Fibroblast of the conjunctiva (primary cell): Measurements from ENCODE around the gene PXDC1.
"Not testable (repeated sequence)": the region's sequence is repeated elsewhere in the genome, so short reads cannot be mapped to it uniquely, and the experiment has no call there.

ENCODE experiments used
- DNase-seq: peaks from one replicate; pipeline ENCODE4 v3.0.0-alpha.2; 2010; ENCODE audit warnings: low read depth

Gene PXDC1

DNA sequence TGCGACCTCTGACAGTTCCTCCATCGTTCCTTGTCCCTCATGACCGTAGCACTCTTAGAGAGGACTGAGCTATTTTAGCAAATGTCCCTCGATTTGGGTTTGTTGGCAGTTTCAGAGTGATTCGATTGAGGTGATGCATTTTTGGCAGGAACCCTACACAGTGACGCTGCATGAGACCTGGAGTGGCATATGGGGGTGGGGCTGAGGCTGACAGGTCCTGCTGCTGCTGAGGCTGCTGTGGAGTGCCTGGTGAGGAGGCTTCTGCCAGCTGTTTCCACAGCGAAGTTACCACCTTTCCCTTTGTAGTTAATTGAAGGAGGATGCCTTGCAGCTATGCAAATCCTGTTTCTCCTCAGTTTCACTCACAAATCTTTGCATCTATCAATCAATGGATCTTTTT is 19.8 kb downstream of the PXDC1 start:
- DNase-seq: no peak

DNA sequence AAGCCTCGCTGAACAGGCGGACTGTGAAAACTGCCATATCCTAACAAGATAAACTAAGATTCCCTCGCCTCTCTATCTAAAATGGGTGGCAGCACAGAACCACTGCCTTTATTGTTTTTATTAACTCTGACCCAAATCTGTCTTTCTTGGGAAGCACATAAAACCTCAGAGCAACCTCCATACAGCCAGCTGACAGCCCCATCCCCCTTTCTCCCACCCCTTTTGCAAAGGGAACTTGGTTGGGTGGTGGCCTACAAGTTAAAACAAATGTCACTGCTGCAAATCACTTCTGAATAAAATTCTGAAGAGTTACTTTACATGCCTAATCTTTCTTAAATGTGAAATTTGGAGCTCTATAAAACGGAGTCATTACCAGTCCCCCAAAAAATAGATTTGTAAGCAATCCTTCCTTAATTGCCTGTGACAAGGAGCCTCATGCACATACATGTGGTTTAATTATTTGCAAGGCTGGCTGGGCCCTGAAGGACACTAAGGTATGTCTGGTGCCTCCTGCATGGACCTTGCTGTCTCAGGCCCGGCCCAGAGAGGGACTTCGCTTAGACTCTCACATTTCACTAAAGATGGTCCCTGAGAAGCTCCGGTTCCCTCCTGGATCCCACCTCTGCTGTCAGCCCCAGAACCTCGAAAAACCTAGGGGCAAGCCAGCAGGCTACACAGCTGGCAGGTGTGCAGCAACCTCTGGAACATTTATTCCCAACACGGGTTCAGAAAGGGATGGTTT is 21.7 kb downstream of the PXDC1 start:
- no peak for DNase-seq

DNA sequence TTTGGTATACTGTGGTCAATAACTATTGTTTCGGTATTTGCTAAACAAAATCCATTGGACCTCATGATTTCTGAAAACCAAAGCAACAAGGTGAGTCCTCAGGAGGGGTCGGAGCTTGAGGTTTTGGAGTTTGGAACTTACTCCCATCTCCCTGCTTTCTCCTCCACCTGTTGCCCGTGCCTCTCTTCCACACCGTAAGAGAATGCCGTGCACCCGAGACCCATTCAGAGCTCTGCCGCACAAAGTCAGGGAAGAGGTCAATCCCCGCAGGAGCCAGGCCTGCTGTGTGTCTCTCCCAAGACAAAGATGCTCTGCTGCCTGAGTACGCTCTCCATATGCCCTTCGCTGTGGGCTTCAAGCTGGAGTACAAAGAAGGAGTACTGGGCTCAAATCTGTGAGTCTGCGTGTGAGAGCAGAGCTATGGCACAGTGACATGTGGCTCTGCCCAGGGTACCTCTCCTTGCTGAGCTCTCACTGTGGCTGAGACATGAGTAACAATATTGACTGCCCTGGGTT is 23.9 kb downstream of the PXDC1 start:
- no peak for DNase-seq

DNA sequence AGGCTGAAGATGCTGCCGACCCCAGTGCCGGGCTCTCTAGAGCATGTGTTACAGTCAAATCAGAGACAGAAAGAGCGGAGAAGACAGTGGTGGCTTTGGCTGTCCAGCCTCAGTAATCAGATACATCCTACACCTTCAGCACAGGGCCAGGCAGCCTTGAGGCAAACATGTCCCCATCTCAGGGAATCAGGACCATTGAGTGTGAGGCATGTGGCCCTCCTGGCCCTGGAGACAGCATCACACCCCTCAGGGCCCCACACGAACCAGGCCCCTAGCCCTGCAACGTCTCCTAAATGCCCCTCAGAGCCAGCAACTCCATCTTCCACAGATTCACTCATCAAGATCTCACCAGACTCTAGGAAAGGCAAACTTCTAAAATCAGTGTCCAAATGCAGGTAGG is 24.5 kb downstream of the PXDC1 start:
- no peak for DNase-seq

DNA sequence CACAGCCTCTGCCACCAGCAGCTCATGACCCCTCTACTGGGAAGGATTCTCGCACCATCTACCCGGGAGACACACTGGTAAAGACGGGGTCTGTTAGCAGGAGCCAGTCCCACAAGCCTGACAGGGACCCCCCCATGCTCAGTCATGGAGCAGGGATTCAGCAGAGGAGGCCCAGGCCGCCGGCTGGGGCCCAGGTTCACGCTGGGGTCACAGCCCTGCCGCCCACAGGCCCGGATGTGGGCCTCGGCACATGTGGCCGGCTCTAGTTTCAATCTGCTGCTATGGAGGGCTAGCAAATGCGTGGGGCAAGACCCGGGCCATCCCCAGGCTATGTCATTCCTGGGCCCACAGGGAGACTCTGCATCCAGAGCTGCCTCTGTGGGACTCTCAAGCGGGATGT is 25.1 kb downstream of the PXDC1 start:
- DNase-seq: no peak

DNA sequence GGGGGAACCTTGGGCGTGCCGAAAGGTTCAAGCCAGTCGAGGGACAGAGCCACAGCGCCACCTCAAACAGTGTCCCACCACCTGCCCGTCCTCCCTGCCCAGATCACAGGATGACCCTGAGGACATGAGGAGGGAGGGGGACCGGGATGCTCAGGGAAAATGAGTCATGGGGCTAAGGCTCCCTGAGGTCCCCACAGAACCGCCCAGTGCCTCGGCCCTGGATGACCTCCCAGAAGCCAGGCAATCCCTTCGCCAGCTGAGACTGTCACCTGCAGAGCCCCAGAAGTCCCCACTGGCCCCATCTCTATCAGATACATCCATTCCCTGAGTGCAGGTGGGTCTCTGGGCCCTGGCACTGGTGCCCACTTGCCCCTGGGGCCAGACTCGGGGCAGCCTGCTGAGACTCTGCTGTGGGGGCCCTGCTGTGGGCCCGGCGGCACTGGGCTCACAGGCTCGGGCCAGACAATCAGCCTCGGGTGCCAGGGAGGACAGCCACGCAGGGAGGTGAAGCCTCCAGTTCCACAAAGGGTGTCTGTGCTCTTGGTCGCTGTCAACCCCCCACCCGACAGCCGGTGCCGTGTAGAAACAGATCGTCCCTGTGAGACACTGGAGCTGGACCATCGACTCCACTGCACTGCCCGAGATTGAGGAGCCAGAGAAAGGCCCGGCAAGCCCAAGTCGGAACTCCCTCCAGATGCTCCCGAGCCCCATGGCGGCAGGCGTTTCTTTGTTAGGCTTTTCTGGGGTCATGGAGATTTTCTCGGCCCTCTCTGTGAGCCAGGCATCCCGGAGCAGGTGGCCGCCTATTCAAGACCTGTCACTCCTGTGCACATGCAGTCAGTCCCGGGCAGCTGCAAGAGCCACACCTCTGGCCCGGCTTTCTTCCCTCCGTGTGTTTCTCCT is 26.1 kb downstream of the PXDC1 start:
- DNase-seq: no peak

DNA sequence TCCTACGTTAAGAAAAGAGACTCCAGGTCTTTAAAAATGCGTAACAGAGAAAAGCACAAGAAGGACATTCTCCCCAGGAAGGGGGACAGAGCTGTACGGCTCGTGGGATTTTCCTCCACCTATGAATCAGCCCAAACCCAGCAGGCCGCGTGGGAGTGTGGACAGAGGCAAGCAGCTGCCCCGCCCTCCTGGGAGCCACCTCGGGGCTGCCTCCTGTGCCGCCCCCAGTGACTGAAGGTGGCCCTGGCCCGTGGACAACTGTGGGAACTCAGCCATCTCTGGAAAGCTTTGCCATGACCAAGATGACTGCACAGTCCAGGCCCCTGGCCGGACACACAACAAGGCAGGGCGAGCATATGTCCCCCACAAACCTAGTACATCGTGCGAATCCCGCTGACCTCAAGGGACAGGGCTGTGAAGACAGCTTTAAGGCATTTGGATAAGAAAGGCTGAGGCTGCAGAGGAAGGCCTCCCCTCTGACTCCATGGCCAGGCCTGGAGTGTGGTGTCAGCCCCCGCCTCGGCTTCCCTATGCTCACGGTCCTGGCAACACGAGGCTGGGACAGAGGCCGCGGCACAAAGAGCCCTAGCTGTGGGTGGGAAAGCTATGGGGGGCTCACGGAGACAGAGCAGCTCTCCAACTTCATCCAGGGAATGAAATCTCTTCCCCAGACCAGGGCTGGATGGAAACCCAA is 26.9 kb downstream of the PXDC1 start:
- no peak for DNase-seq

DNA sequence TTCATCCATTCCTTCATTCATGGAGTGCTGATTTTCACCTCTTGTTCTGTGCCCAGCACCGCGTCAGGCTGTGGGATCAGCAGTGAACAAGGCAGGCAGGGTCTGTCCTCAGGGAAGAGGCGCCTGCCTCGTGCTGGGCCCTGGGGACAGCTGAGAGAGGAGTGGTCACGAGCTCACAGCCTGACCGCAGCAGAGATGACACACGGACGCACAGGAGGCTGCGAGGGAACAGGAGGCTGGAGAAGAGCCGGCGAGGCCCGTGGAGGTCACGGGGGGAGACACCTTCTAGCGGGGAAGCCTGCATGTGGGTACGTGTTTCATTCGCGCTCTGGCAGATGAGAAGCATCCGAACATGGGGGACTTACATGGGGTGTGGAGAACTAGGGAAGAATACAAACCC is 27.5 kb downstream of the PXDC1 start:
- DNase-seq: no peak

DNA sequence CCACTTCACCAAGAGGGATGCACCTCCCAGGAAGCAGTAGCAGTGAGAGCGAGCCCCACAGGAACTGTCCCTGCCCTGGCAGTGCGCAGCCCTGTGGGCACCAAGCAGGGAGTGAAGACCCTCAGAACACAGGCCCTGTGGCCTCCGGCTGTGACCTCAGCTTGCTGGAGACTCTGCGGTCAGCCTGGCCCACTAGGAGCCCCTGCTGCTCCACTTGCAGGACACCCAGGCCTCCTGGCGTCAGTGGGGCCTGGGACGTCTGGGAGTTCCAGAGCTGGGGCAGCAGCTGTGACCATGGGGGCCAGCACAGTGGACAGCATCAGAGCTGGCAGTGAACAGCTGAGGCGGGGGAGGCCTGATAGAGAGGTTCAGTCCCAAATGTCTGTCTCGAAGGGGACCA is 28.3 kb downstream of the PXDC1 start:
- DNase-seq: no peak

DNA sequence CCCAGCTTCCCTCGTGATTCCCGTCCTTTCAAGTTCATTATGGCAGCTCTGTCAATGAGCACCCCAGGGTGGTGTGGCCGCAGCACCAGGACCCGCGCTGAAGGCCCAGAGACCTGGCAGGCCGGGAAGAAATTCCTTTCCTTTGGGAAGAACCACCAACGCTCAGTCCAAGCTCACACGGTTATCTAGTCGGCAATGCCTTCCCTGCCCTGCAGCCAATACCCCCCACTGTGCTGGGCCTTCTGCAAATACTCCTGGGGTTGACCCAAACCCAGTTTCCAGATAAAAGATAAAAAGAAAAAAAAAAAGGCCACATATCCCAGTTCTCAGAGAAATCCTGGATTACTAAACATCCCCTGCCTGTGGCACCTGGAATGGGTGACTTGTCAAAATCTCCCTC is 28.7 kb downstream of the PXDC1 start:
- no peak for DNase-seq

DNA sequence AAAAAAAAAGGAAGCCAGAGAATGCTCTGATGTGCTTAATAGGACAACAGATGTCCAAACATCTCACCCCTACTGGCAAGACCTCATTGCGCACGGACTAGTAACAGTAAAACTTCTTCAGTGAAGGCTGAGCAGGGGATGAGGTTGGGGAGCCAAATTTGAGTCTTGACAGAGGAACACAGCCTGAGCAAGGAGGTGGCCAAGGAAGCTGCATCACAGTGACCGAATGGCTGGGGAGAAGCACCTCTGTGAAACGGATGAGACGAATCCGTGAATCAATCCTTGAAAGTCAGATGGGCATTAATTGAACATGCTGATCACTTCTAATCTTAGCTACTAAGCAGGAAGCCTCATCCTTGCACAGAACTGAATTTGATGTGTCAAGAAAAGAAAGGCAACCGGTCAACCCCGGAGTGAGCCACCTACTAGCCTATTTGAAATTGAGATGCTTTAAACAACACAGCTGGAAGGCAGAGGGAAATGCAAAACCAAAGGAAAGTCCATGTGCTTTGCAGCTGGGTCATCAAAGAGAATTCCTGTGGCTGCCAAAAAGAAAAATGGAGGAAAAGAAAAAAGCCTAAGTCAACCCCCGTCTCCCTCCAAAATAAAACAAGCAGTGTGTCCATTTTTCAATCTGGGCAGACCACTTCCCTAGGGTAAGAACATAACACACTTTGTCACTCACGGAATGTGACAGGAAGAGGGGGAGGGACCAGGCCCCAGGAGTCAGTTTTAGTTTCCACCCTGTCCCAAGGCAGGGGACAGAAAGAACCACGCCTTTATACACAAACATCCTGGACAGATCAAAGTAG is 29.5 kb downstream of the PXDC1 start:
- DNase-seq: no peak

DNA sequence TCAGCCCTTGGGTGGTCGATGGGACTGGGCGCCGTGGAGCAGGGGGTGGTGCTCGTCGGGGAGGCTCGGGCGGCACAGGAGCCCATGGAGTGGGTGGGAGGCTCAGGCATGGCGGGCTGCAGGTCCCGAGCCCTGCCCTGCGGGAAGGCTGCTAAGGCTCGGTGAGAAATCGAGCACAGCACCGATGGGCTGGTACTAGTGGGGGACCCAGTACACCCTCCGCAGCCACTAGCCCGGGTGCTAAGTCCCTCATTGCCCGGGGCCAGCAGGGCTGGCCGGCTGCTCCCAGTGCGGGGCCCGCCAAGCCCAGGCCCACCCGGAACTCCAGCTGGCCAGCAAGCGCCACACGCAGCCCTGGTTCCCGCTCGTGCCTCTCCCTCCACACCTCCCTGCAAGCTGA is 30.7 kb downstream of the PXDC1 start:
- DNase-seq: not testable (repeated sequence)

DNA sequence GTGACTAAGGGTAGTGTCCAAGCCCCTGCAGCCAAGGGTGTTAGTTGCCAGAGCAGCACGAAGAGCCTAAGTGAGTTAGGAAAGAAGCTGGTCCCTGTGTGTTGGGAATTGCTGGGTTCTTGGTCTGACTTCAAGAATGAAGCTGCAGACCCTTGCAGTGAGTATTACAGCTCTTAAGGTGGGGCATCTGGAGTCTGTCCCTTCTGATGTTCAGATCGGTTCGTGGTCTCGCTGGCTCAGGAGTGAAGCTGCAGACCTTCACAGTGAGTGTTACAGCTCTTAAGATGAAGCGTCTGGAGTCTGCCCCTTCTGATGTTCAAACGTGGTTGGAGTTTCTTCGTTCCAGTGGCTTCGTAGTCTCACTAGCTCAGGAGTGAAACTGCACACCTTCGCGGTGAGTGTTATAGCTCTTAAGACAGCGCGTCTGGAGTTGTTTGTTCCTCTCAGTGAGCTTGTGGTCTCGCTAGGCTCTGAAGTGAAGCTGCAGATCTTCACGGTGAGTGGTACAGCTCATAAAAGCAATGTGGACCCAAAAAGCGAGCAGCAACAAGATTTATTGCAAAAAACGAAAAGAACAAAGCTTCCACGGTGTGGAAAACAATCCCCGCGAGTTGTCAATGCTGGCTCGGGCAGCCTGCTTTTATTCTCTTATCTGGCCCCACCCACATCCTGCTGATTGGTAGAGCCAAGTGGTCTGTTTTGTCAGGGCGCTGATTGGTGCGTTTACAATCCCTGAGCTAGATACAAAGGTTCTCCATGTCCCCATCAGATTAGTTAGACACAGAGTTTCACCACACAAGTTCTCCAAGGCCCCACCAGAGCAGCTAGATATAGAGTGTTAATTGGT is 31.8 kb downstream of the PXDC1 start:
- DNase-seq: no peak

DNA sequence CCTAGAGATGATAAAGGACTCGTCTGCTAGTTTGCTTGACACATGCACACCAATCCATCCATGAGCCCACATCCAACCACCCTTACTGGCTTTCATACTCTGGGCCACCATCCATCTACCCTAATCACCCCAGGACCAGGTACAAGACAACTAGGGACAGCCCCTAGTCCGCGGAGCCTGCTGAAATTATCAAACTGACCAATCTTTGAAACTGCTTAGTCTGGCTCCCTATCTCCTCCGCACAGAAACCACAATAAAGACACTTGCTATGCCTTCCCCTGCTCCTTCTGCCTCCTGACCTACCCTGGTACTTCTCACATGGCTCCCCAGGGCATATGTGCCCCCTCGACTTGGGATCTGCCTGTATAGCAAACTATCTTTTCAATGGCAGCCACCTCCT is 33.1 kb downstream of the PXDC1 start:
- no peak for DNase-seq

DNA sequence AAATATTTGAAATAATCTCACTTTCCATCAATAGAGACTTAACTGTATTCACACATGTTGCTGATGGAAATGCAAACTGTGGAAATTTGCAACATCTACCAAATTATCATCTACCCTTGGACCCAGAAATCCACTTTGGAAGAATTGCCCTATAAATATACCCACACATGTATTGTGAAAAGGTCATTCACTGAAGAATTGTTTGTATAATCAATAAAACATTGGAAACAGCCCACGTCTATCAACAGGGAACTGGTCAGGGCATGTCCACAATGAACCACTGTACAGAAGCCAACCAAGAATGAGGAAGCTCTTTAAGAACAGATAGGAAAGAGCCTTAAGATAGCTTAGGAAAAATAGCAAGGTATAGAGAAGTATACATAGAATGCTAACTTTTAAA is 36.2 kb downstream of the PXDC1 start:
- DNase-seq: no peak

DNA sequence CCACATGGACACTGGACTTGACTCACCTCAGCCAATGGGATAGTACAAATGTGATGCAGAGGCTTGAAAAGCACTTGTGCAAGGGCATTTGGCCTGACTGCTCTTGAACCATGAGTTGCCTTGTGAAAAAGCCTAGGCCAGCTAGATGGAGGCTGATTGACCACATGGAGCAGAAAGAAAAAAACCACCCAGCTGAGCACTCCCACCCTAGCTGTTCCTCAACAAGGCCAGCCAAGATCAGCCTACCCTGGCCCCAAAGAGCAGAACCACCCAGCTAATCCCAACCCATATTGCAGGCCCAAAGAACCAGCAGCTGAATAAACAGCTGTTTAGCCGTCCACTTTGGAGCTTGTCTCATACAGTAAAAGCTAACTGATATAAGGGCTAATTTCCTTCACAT is 36.7 kb downstream of the PXDC1 start:
- no peak for DNase-seq

DNA sequence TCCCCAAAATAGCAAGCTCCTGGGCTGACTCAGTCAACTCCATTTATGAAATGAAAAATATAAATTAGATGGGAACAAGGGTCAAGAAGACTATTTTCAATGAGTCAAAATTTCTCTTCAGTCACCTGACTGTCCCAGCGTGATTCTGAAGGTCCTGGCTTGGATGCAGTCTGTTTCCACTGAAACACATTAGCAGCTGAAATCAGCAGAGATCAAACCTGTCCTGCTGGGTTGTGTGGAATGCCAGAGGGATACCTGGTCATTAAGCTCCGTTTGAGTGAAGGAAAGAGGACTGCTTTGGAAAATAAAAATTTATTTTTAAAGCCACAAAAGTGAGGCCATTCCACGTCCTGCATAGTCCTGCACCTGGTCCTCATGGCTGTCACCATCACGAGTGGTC is 37.4 kb downstream of the PXDC1 start:
- DNase-seq: no peak

DNA sequence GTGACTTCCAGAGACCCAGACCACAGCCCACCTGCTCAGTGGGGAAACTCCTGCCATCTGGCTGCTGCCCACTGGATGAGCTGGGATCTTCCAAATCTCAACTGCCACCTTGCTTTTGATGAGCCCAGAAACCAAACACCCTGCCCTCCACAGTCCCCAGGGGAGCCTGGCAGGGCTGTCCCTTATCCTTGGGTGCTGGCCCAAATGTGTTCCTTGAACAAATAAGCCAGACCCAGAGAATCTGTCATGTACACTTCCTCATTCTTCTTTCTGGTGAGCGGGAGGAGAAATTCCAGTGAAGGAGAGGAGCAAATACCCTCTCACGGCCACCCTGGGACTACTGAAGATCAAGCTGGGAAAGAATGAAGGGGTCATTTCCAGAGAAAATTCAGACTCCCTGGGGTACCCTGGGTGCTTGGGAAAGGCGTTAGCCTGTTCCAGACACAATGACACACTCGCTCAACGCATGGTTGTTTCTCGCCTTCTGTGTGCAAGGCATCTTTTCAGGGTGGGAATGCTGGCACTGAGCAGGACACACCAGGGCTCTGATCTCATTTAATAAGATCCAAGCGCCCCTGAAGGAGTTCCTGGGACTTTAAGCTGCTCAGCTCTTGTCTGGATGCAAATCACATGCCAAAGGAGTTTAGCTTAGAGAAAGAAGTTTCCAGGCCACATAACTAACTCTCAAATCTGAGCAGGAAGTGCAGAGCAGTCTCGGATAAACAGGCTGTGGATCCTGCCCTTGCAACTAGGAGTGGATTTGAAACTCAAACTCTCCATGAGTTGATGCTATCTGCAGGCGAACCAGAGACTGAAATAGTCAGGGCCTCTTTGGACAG is 38.5 kb downstream of the PXDC1 start:
- DNase-seq: no peak

DNA sequence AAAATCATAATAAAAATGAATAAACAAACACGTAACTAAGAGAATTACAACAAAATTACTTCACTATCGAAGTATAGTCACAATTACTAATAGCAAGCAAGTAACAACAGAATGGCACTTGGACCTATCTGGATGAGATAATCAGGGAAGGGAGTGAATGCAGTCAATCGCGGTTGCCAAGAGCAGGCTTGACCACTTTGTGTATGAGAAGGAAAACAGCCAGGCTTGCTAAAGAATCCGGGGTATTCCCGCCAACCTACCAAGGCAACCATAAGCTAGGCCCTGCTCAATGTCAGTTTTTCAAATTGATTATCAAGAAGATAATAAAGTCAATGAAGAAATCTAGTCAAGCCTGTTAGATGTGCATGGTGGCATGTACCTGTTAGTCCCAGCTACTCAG is 39.7 kb downstream of the PXDC1 start:
- DNase-seq: no peak

DNA sequence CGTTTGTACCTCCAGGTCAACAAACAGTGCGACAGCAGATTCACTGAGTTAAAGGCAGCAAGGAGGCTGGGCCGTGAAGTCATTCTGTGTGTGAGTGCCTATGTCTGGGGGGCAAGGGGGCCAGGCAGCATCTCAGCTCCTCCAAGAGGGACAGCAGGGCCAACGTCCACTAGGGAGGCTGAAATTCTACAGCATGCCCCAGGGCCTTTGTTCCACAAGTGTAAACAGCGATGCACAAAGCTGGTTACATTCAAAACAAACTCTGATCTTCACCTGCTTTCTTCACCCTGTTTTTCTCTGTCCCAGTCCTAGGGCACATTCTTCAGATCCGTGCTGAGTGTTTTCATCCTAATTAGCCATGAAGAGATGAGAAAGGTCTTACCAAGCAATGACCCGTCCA is 41.1 kb downstream of the PXDC1 start:
- no peak for DNase-seq
